Kidney epithelial cell (primary cell): ENCODE data around the gene FBLL1. TPM values are rescaled to one million over a fixed set of nuclear protein-coding genes. Genes with fewer than 3 reads are reported as not detected.

ENCODE experiments used
- DNase-seq: peaks from one replicate; pipeline ENCODE4 v3.0.0-alpha.2; 2010; ENCODE audit warnings: low read depth
- H3K27me3 ChIP-seq: 2 replicates; pipeline ENCODE4 v1.6.0; 2011; ENCODE audit warnings: low read length; ENCODE audit not compliant: control insufficient read depth, insufficient read depth
- H3K36me3 ChIP-seq: 2 replicates; pipeline ENCODE4 v1.5.1; 2011; ENCODE audit warnings: low read length; ENCODE audit not compliant: control insufficient read depth, insufficient read depth
- H3K4me3 ChIP-seq: 2 replicates; pipeline ENCODE4 v1.5.1; 2011; ENCODE audit warnings: low read depth, mild to moderate bottlenecking, control low read depth, low read length
- total RNA-seq: library from RNA; depleted of rRNA; stranded (reverse); fragments of >200 nt; gene quantifications from 2 replicates; pipeline ENCODE4 v1.2.3, GENCODE V29; 2015
- TF ChIP-seq, protein P1 (sequence below): IDR thresholded peaks from 2 replicates; pipeline ENCODE4 v1.5.1; 2011; ENCODE audit warnings: mild to moderate bottlenecking, moderate library complexity, low read length, control low read depth, inconsistent platforms; ENCODE audit not compliant: insufficient read depth, poor library complexity, severe bottlenecking

The FBLL1 gene
- total RNA-seq, 1 donor from 2014 or later, result 0.84 TPM

- TF ChIP-seq, protein P1, sequence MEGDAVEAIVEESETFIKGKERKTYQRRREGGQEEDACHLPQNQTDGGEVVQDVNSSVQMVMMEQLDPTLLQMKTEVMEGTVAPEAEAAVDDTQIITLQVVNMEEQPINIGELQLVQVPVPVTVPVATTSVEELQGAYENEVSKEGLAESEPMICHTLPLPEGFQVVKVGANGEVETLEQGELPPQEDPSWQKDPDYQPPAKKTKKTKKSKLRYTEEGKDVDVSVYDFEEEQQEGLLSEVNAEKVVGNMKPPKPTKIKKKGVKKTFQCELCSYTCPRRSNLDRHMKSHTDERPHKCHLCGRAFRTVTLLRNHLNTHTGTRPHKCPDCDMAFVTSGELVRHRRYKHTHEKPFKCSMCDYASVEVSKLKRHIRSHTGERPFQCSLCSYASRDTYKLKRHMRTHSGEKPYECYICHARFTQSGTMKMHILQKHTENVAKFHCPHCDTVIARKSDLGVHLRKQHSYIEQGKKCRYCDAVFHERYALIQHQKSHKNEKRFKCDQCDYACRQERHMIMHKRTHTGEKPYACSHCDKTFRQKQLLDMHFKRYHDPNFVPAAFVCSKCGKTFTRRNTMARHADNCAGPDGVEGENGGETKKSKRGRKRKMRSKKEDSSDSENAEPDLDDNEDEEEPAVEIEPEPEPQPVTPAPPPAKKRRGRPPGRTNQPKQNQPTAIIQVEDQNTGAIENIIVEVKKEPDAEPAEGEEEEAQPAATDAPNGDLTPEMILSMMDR, result no peak
- no peaks in the 10 kb centered on the region for H3K36me3 ChIP-seq
- H3K4me3 ChIP-seq, result no peak overlapping the region
- DNase-seq, result no peak
- H3K27me3 ChIP-seq, result no peaks in the 10 kb centered on the region
These were observed 8.1 kb downstream of the FBLL1 start for GRCh38 chr5:168537176-168537575.

- no peaks in the 10 kb centered on the region for H3K36me3 ChIP-seq
- TF ChIP-seq, protein P1, result no peak
- DNase-seq, result no peak
- no peaks in the 10 kb centered on the region for H3K27me3 ChIP-seq
- H3K4me3 ChIP-seq, result no peak overlapping the region
These were observed 20.4 kb downstream of the FBLL1 start for GRCh38 chr5:168549554-168549953.

- no peak for DNase-seq
- TF ChIP-seq, protein P1, result no peak
- Histone ChIP-seq H3K27me3 (no peaks in the 10 kb centered on the region), H3K4me3 (no peak overlapping the region), H3K36me3 (no peaks in the 10 kb centered on the region)
These were observed 21.6 kb downstream of the FBLL1 start for GRCh38 chr5:168550656-168551055.

- H3K27me3 ChIP-seq, result no peaks in the 10 kb centered on the region
- no peak overlapping the region for H3K4me3 ChIP-seq
- no peak for DNase-seq
- TF ChIP-seq, protein P1, result no peak
- H3K36me3 ChIP-seq, result no peaks in the 10 kb centered on the region
These were observed 23.0 kb downstream of the FBLL1 start for GRCh38 chr5:168552146-168552545.

GRCh38 chr5:168553377-168554130 is 24.4 kb downstream of the FBLL1 start:
- DNase-seq, result no peak
- no peaks in the 10 kb centered on the region for H3K36me3 ChIP-seq
- no peak overlapping the region for H3K4me3 ChIP-seq
- H3K27me3 ChIP-seq, result no peaks in the 10 kb centered on the region
- TF ChIP-seq, protein P1, result no peak

DNA sequence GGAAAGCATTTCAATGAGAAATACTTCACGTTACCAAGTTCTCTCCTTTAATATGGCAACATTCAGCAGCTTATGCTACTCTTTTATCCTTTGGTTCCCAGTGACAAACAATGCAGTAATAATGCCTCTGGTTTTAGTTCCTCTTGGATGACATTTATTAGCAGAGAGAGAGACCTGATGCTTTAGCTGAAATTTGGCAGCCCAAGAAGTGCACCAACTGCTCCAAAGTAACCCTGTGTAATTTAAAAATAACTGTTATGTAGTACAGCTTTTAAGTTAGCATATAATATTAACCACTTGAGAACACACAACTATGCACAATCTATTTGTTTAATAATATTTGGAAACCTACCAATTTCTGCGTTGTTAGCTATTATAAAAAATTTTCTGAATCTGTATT is 28.3 kb downstream of the FBLL1 start:
- no peak overlapping the region for H3K4me3 ChIP-seq
- H3K36me3 ChIP-seq, result no peaks in the 10 kb centered on the region
- H3K27me3 ChIP-seq, result no peaks in the 10 kb centered on the region
- DNase-seq, result no peak
- TF ChIP-seq, protein P1, result no peak
